ENCODE measurements around the gene RASAL1.

The RASAL1 gene

GRCh38 chr12:113140706-113141105 is 5.1 kb upstream of the RASAL1 start:
- H3K4me3 ChIP-seq (replicated peaks; ENCODE audit: low read depth, low read length): no peak overlapping the region
- TF ChIP-seq, protein P1, sequence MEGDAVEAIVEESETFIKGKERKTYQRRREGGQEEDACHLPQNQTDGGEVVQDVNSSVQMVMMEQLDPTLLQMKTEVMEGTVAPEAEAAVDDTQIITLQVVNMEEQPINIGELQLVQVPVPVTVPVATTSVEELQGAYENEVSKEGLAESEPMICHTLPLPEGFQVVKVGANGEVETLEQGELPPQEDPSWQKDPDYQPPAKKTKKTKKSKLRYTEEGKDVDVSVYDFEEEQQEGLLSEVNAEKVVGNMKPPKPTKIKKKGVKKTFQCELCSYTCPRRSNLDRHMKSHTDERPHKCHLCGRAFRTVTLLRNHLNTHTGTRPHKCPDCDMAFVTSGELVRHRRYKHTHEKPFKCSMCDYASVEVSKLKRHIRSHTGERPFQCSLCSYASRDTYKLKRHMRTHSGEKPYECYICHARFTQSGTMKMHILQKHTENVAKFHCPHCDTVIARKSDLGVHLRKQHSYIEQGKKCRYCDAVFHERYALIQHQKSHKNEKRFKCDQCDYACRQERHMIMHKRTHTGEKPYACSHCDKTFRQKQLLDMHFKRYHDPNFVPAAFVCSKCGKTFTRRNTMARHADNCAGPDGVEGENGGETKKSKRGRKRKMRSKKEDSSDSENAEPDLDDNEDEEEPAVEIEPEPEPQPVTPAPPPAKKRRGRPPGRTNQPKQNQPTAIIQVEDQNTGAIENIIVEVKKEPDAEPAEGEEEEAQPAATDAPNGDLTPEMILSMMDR (IDR thresholded peaks at IDR 0.05; ENCODE audit: low read depth, low read length, missing control alignments): no peak
- DNase-seq (ENCODE audit: extremely low read depth, low read depth): no peak

- DNase-seq (ENCODE audit: extremely low read depth, low read depth): no peak
- TF ChIP-seq, protein P1 (IDR thresholded peaks at IDR 0.05; ENCODE audit: low read depth, low read length, missing control alignments): no peak
Observed at GRCh38 chr12:113138826-113139225, 3.3 kb upstream of the RASAL1 start.

GRCh38 chr12:113137861-113138783 is 2.6 kb upstream of the RASAL1 start:
- TF ChIP-seq, protein P1 (IDR thresholded peaks at IDR 0.05; ENCODE audit: low read depth, low read length, missing control alignments): no peak
- no peak for DNase-seq (ENCODE audit: extremely low read depth, low read depth)
- H3K4me3 ChIP-seq (replicated peaks; ENCODE audit: low read depth, low read length): no peak overlapping the region

More at GRCh38 chr12:113138826-113139225, 3.3 kb upstream of the RASAL1 start:
- H3K4me3 ChIP-seq (replicated peaks; ENCODE audit: low read depth, low read length): no peak overlapping the region

GRCh38 chr12:113136990-113137511 is 1.5 kb upstream of the RASAL1 start:
- no peak for DNase-seq (ENCODE audit: extremely low read depth, low read depth)
- TF ChIP-seq, protein P1 (IDR thresholded peaks at IDR 0.05; ENCODE audit: low read depth, low read length, missing control alignments): no peak
- no peak overlapping the region for H3K4me3 ChIP-seq (replicated peaks; ENCODE audit: low read depth, low read length)

DNA sequence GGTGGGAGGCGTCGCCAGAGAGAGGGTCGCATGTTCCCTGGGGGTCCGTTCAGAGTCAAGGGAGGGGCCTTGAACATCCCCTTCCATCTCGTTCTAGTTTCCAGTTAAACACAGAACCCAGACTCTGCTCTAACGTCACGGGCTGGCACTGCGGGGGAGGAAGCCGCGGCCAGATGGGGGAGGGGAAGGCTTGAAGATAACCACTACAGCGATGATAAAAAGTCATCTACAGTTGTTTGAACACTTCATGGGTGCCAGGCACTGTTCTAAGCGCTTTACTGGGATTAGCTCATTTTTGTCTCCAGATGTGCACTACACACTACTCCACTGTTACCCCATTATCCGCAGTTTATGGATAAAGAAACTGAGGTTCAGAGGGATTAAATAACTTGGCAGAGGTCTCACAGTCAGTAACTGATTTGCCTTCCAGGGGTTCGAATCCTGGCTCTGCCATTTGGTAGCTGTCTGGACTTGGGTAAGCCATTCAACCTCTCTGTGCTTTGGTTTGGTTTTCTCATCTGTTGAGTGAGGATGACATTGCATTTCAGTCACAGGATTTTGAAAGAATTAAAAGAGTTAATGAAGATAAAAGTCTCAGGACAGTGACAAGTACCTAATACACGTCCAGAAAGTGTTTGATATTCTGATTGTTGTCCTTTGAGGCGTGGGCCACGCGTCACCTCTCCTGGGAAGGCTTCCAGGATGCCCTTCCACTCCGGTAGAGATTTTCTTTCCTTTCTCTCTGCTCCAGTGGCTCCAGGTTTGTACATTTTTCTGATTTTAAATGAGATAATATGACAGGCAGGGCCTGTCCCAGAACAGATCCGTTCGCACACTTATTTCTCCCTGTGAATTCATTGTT is 798 bp upstream of the RASAL1 start:
- TF ChIP-seq, protein P1 (IDR thresholded peaks at IDR 0.05; ENCODE audit: low read depth, low read length, missing control alignments): no peak
- H3K4me3 ChIP-seq (replicated peaks; ENCODE audit: low read depth, low read length): no peak overlapping the region
- no peak for DNase-seq (ENCODE audit: extremely low read depth, low read depth)

- DNase-seq (ENCODE audit: extremely low read depth, low read depth): no peak
- no peak overlapping the region for H3K4me3 ChIP-seq (replicated peaks; ENCODE audit: low read depth, low read length)
- TF ChIP-seq, protein P1 (IDR thresholded peaks at IDR 0.05; ENCODE audit: low read depth, low read length, missing control alignments): no peak
Observed at GRCh38 chr12:113134521-113134951, 1.0 kb downstream of the RASAL1 start.

Measured in HFF-Myc (cell line).